OCI-LY7 (cell line): Measurements from ENCODE around the gene PCNT. TPM values are rescaled to one million over a fixed set of nuclear protein-coding genes. Genes with fewer than 3 reads are reported as not detected.

Source experiments
- BruUV-seq: library from RNA; stranded (reverse); fragments of 400-500 nt; replicated peaks from 2 replicates; lab custom pipeline; 2021; lab: Mats Ljungman, UMichigan
- CTCF ChIA-PET: fragments of 300-600 bp; sonication (Branson Sonifier 250); formaldehyde crosslinking; loops from one replicate; lab custom pipeline; 2022; ENCODE audit warnings: antibody characterized with exemption; ENCODE audit not compliant: unreplicated experiment; lab: Charles Lee
- POLR2A ChIA-PET: fragments of 300-600 bp; sonication (Branson Sonifier 250); formaldehyde crosslinking; loops from one replicate; lab custom pipeline; 2022; ENCODE audit warnings: antibody characterized with exemption; lab: Charles Lee
- DNase-seq: peaks from one replicate; pipeline ENCODE4 v3.0.0-alpha.2; 2015; ENCODE audit warnings: low spot score
- H2AFZ ChIP-seq: fragments of 200-600 bp; sonication (generic), shearing (Covaris generic); 2 replicates; pipeline ENCODE4 v1.6.1; 2014; ENCODE audit warnings: mild to moderate bottlenecking, antibody characterized with exemption, low read length, moderate library complexity
- H3K27ac ChIP-seq: fragments of 200-600 bp; sonication (generic); 2 replicates; pipeline ENCODE4 v1.5.1; 2014; ENCODE audit warnings: mixed run types, low read depth, mild to moderate bottlenecking, moderate library complexity, low read length, inconsistent platforms; ENCODE audit not compliant: poor library complexity, severe bottlenecking
- H3K36me3 ChIP-seq: fragments of 200-600 bp; sonication (generic); 2 replicates; pipeline ENCODE4 v1.6.1; 2014; ENCODE audit warnings: mild to moderate bottlenecking, antibody characterized with exemption, low read length, moderate library complexity, mixed read lengths; ENCODE audit not compliant: insufficient read depth
- H3K4me1 ChIP-seq: fragments of 200-600 bp; sonication (generic); 2 replicates; pipeline ENCODE4 v1.5.1; 2014; ENCODE audit warnings: mild to moderate bottlenecking, low read length; ENCODE audit not compliant: insufficient read depth, poor library complexity, severe bottlenecking
- H3K4me2 ChIP-seq: fragments of 200-600 bp; sonication (generic); 2 replicates; pipeline ENCODE4 v1.6.1; 2014; ENCODE audit warnings: mild to moderate bottlenecking, low read length
- H3K4me3 ChIP-seq: fragments of 200-600 bp; sonication (generic); 2 replicates; pipeline ENCODE4 v1.5.1; 2014; ENCODE audit warnings: mild to moderate bottlenecking, low read depth, low read length; ENCODE audit not compliant: poor library complexity, severe bottlenecking
- H3K79me2 ChIP-seq: fragments of 200-600 bp; sonication (generic); 2 replicates; pipeline ENCODE4 v1.6.1; 2016; ENCODE audit warnings: low read depth, mild to moderate bottlenecking, low read length, moderate library complexity, mixed read lengths; ENCODE audit not compliant: insufficient read depth
- H3K9me2 ChIP-seq: fragments of 200-600 bp; sonication (generic); 2 replicates; pipeline ENCODE4 v1.6.1; 2016; ENCODE audit warnings: mild to moderate bottlenecking, low read length, mixed read lengths; ENCODE audit not compliant: insufficient read depth
- H3K9me3 ChIP-seq: fragments of 200-600 bp; sonication (generic); 2 replicates; pipeline ENCODE4 v1.6.1; 2014; ENCODE audit warnings: mild to moderate bottlenecking, mixed run types, low read length, mixed read lengths
- H4K20me1 ChIP-seq: fragments of 200-600 bp; sonication (generic); 2 replicates; pipeline ENCODE4 v1.6.1; 2014; ENCODE audit warnings: mild to moderate bottlenecking, antibody characterized with exemption, low read length, moderate library complexity, mixed read lengths; ENCODE audit not compliant: insufficient read depth
- EZH2phosphoT487 ChIP-seq: fragments of 200-600 bp; sonication (generic); IDR thresholded peaks from 2 replicates; pipeline ENCODE4 v1.6.1; 2018; ENCODE audit warnings: low read depth, borderline replicate concordance, mild to moderate bottlenecking, mixed run types, antibody characterized with exemption, low read length, moderate library complexity, mixed read lengths
- intact Hi-C: fragments of 100-400 bp; cut with micrococcal nuclease; formaldehyde crosslinking; loops from one replicate; pipeline ENCODE4 v1.10.0; 2022; ENCODE audit not compliant: unreplicated experiment
- total RNA-seq, 2 experiments: library from RNA; depleted of rRNA in 1 of 2; stranded (reverse); fragments of >200 nt in 1 of 2; shearing (Covaris generic) in 1 of 2; gene quantifications; 2 replicates each; pipeline ENCODE4 v1.2.3, GENCODE V29; 2014 to 2022
- TF ChIP-seq, protein P1 (sequence below): fragments of 200-600 bp; sonication (generic); conservative IDR thresholded peaks from 2 replicates; pipeline ENCODE4 v1.5.1; 2014; ENCODE audit warnings: mild to moderate bottlenecking, antibody characterized with exemption, low read length, moderate library complexity, mixed read lengths

The PCNT gene
- total RNA-seq, 2 experiments from 2014 or later: 48.4 to 84.1 TPM

DNA sequence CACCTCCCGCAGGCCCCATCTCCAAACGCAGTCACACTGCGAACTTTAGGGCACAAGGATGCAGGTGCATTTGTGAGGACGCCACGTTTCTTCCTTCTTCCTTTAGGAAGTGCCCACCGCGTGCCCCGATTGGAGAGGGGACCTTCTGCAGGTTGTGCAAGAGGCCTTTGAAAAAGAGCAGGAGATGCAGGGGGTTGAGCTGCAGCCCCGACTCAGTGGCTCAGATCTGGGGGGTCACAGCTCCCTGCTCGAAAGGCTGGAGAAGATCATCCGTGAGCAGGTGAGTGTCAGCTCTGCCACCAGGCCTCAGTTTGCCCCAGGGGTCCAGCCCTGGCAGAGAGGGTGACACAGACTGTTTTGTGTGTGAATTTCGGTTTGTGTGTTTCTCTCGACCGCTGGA lies 103.6 kb downstream of the PCNT start:
- Histone ChIP-seq H2AFZ (no peak overlapping the region), H3K79me2 (no peaks in the 10 kb centered on the region), H3K4me2 (no peak overlapping the region), H3K36me3 (peaks cover 54% of the 10 kb centered on the region), H3K9me3 (no peaks in the 10 kb centered on the region), H3K4me1 (peaks cover 5% of the 10 kb centered on the region), H4K20me1 (no peaks in the 10 kb centered on the region), H3K27ac (no peak overlapping the region), H3K4me3 (no peak overlapping the region), H3K9me2 (no peaks in the 10 kb centered on the region)
- CTCF ChIA-PET: interaction anchor here (0.5 kb wide), 1 partner anchor 58 kb away, joined by 3 read pairs; no protein-coding TSS in a partner anchor
- BruUV-seq: no TSS peak
- TF ChIP-seq EZH2phosphoT487: no peak
- TF ChIP-seq, protein P1, sequence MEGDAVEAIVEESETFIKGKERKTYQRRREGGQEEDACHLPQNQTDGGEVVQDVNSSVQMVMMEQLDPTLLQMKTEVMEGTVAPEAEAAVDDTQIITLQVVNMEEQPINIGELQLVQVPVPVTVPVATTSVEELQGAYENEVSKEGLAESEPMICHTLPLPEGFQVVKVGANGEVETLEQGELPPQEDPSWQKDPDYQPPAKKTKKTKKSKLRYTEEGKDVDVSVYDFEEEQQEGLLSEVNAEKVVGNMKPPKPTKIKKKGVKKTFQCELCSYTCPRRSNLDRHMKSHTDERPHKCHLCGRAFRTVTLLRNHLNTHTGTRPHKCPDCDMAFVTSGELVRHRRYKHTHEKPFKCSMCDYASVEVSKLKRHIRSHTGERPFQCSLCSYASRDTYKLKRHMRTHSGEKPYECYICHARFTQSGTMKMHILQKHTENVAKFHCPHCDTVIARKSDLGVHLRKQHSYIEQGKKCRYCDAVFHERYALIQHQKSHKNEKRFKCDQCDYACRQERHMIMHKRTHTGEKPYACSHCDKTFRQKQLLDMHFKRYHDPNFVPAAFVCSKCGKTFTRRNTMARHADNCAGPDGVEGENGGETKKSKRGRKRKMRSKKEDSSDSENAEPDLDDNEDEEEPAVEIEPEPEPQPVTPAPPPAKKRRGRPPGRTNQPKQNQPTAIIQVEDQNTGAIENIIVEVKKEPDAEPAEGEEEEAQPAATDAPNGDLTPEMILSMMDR: no peak
- no peak for DNase-seq
- POLR2A ChIA-PET: no interaction called here
- intact Hi-C loops: no loop called here

DNA sequence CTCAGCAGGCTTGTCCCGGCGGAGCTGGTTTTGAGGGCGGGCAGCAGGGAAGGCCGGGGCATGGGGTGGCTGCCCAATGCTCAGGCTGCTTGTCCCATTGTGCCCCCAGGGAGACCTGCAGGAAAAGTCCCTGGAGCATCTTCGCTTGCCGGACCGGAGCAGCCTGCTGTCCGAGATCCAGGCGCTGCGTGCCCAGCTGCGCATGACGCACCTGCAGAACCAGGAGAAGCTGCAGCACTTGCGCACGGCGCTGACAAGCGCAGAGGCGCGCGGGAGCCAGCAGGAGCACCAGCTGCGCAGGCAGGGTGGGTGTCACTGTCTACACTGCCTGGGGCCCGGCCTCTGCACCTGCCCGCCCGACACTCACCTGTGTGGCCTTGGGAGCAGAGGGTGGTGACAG lies 104.3 kb downstream of the PCNT start:
- DNase-seq: no peak

More for the DNA sequence above, 104.3 kb downstream of the PCNT start:
- ChIA-PET CTCF (no interaction called here), POLR2A (interaction anchor here (0.6 to 0.7 kb wide), 2 partner anchors 57 to 71 kb away, joined by 3 to 5 read pairs; no protein-coding TSS in a partner anchor)
- Histone ChIP-seq H4K20me1 (no peaks in the 10 kb centered on the region), H3K9me3 (no peaks in the 10 kb centered on the region), H2AFZ (no peak overlapping the region), H3K4me1 (peaks cover 2% of the 10 kb centered on the region), H3K27ac (no peak overlapping the region), H3K9me2 (no peaks in the 10 kb centered on the region), H3K79me2 (no peaks in the 10 kb centered on the region), H3K36me3 (peaks cover 48% of the 10 kb centered on the region), H3K4me2 (no peak overlapping the region), H3K4me3 (no peak overlapping the region)
- intact Hi-C loops: no loop called here
- no peak for TF ChIP-seq EZH2phosphoT487
- TF ChIP-seq, protein P1: no peak
- no TSS peak for BruUV-seq
